Fibroblast of skin of right quadriceps (primary cell): ENCODE measurements around the gene SRC.

ENCODE experiments used
- DNase-seq: peaks from one replicate; pipeline ENCODE4 v3.0.0-alpha.2; 2013

Gene SRC

GRCh38 chr20:37416848-37417616, 71.1 kb downstream of the SRC start:
- no peak for DNase-seq

GRCh38 chr20:37417617-37418467, 71.9 kb downstream of the SRC start:
- DNase-seq: peak; percentile 58

GRCh38 chr20:37418591-37419109, 72.7 kb downstream of the SRC start:
- no peak for DNase-seq

- DNase-seq: no peak
Measured at GRCh38 chr20:37419307-37419706, 73.4 kb downstream of the SRC start.

- DNase-seq: no peak
Measured at GRCh38 chr20:37419774-37420542, 74.0 kb downstream of the SRC start.

GRCh38 chr20:37420610-37421009, 74.7 kb downstream of the SRC start:
- DNase-seq: no peak

GRCh38 chr20:37421060-37421905, 75.3 kb downstream of the SRC start:
- no peak for DNase-seq

GRCh38 chr20:37421988-37422387, 76.0 kb downstream of the SRC start:
- peak; percentile 45 for DNase-seq

GRCh38 chr20:37422791-37423286, 76.9 kb downstream of the SRC start:
- DNase-seq: no peak

GRCh38 chr20:37423545-37423944, 77.6 kb downstream of the SRC start:
- DNase-seq: no peak

- DNase-seq: no peak
Measured at GRCh38 chr20:37424062-37424851, 78.3 kb downstream of the SRC start.

GRCh38 chr20:37425103-37425625, 79.2 kb downstream of the SRC start:
- DNase-seq: no peak

GRCh38 chr20:37426106-37426505, 80.2 kb downstream of the SRC start:
- DNase-seq: no peak

- no peak for DNase-seq
Measured at GRCh38 chr20:37426978-37427377, 81.0 kb downstream of the SRC start.

- DNase-seq: no peak
Measured at GRCh38 chr20:37430044-37430443, 84.1 kb downstream of the SRC start.

GRCh38 chr20:37430778-37431460, 85.0 kb downstream of the SRC start:
- no peak for DNase-seq

- DNase-seq: no peak
Measured at GRCh38 chr20:37431786-37432185, 85.8 kb downstream of the SRC start.

GRCh38 chr20:37432606-37433005, 86.7 kb downstream of the SRC start:
- DNase-seq: no peak

- no peak for DNase-seq
Measured at GRCh38 chr20:37435607-37436006, 89.7 kb downstream of the SRC start.

GRCh38 chr20:37436527-37437186, 90.7 kb downstream of the SRC start:
- DNase-seq: no peak
